ENCODE data around the gene OTX2. TPM values are rescaled to one million over a fixed set of nuclear protein-coding genes. Genes with fewer than 3 reads are reported as not detected.
A peak's percentile ranks its signal among the peaks of the same experiment; 100 is the strongest.

The OTX2 gene
- total and polyA plus RNA-seq, 12 donors, result not detected

- H3K9me3 ChIP-seq (replicated peaks in 1 of 3), result no peaks in the 10 kb centered on the region
- H3K27ac ChIP-seq, result no peak overlapping the region
- peaks cover 90% of the 10 kb centered on the region for H3K27me3 ChIP-seq
- H3K4me1 ChIP-seq (replicated peaks in 1 of 2), result no peaks in the 10 kb centered on the region
- intact Hi-C loops (cut with DNase I), result no loop called here
- DNase-seq, result no peak
- whole genome bisulfite sequencing, 4 donors, result 6 to 11% (median 9%) methylated on average over 32 to 71 of the region's 71 CpGs
- H3K4me3 ChIP-seq, result peak overlapping the region in 1 of 4 donors; percentile 4
- H3K36me3 ChIP-seq (replicated peaks in 1 of 2), result no peaks in the 10 kb centered on the region
- TF ChIP-seq CTCF (IDR thresholded peaks at IDR 0.05), result no peak
- TF ChIP-seq POLR2A (IDR thresholded peaks at IDR 0.05), result no peak
Observed at GRCh38 chr14:56808383-56809269, 1.7 kb downstream of the OTX2 start.

GRCh38 chr14:56808110-56808382 is 2.2 kb downstream of the OTX2 start:
- DNase-seq, result no peak
- TF ChIP-seq POLR2A (IDR thresholded peaks at IDR 0.05) (no peak), CTCF (IDR thresholded peaks at IDR 0.05) (no peak)
- no peaks in the 10 kb centered on the region for H3K36me3 ChIP-seq (replicated peaks in 1 of 2)

GRCh38 chr14:56807386-56808109 is 2.7 kb downstream of the OTX2 start:
- no peak overlapping the region for H3K4me3 ChIP-seq
- no peak for DNase-seq
- no peaks in the 10 kb centered on the region for H3K4me1 ChIP-seq (replicated peaks in 1 of 2)
- no peak overlapping the region for H3K27ac ChIP-seq
- intact Hi-C loops (cut with DNase I), result no loop called here
- no peak for TF ChIP-seq POLR2A (IDR thresholded peaks at IDR 0.05)
- TF ChIP-seq CTCF (IDR thresholded peaks at IDR 0.05), result no peak
- no peaks in the 10 kb centered on the region for H3K36me3 ChIP-seq (replicated peaks in 1 of 2)
- peaks cover 97% of the 10 kb centered on the region for H3K27me3 ChIP-seq
- H3K9me3 ChIP-seq (replicated peaks in 1 of 3), result no peaks in the 10 kb centered on the region
- WGBS, 4 donors, result 10 to 17% (median 11%) methylated on average over 19 to 39 of the region's 39 CpGs

More at GRCh38 chr14:56808110-56808382, 2.2 kb downstream of the OTX2 start:
- intact Hi-C loops (cut with DNase I), result no loop called here
- H3K4me3 ChIP-seq, result no peak overlapping the region
- no peaks in the 10 kb centered on the region for H3K9me3 ChIP-seq (replicated peaks in 1 of 3)
- 4 to 6% (median 5%) methylated on average over 16 of the region's 16 CpGs for WGBS, 4 donors
- peaks cover 96% of the 10 kb centered on the region for H3K27me3 ChIP-seq
- H3K4me1 ChIP-seq (replicated peaks in 1 of 2), result no peaks in the 10 kb centered on the region
- H3K27ac ChIP-seq, result no peak overlapping the region

GRCh38 chr14:56806760-56807159 is 3.5 kb downstream of the OTX2 start:
- no peak overlapping the region for H3K4me3 ChIP-seq
- H3K4me1 ChIP-seq (replicated peaks in 1 of 2), result no peaks in the 10 kb centered on the region
- DNase-seq, result no peak
- intact Hi-C loops (cut with DNase I), result no loop called here
- no peak overlapping the region for H3K27ac ChIP-seq
- 11 to 14% (median 13%) methylated on average over 4 of the region's 4 CpGs for WGBS, 4 donors
- TF ChIP-seq CTCF (IDR thresholded peaks at IDR 0.05), result no peak
- no peak for TF ChIP-seq POLR2A (IDR thresholded peaks at IDR 0.05)
- no peaks in the 10 kb centered on the region for H3K9me3 ChIP-seq (replicated peaks in 1 of 3)
- H3K36me3 ChIP-seq (replicated peaks in 1 of 2), result no peaks in the 10 kb centered on the region
- peaks cover 97% of the 10 kb centered on the region for H3K27me3 ChIP-seq

Measured in adrenal gland (tissue), 12 donors.